ENCODE measurements around the gene GAL3ST2.
"Not testable (repeated sequence)": the region's sequence is repeated elsewhere in the genome, so short reads cannot be mapped to it uniquely, and the experiment has no call there.

GAL3ST2 gene

GRCh38 chr2:241810307-241811200 lies 33.9 kb downstream of the GAL3ST2 start:
- DNase-seq, result no peak

GRCh38 chr2:241811201-241811951 lies 34.8 kb downstream of the GAL3ST2 start:
- no peak for DNase-seq

- no peak for DNase-seq
Measured at GRCh38 chr2:241811952-241812729, 35.5 kb downstream of the GAL3ST2 start.

GRCh38 chr2:241812730-241813643 lies 36.4 kb downstream of the GAL3ST2 start:
- no peak for DNase-seq

GRCh38 chr2:241813644-241814392 lies 37.2 kb downstream of the GAL3ST2 start:
- no peak for DNase-seq

GRCh38 chr2:241814393-241814642 lies 37.7 kb downstream of the GAL3ST2 start:
- DNase-seq, result no peak

GRCh38 chr2:241814643-241815476 lies 38.2 kb downstream of the GAL3ST2 start:
- DNase-seq, result no peak

GRCh38 chr2:241815477-241816430 lies 39.1 kb downstream of the GAL3ST2 start:
- DNase-seq, result no peak

- DNase-seq, result no peak
Measured at GRCh38 chr2:241816431-241817121, 40.0 kb downstream of the GAL3ST2 start.

- no peak for DNase-seq
Measured at GRCh38 chr2:241817126-241817820, 40.7 kb downstream of the GAL3ST2 start.

- not testable (repeated sequence) for DNase-seq
Measured at GRCh38 chr2:241817821-241818215, 41.2 kb downstream of the GAL3ST2 start.

GRCh38 chr2:241818229-241818942 lies 41.8 kb downstream of the GAL3ST2 start:
- DNase-seq, result no peak

GRCh38 chr2:241818943-241819270 lies 42.3 kb downstream of the GAL3ST2 start:
- DNase-seq, result no peak

- not testable (repeated sequence) for DNase-seq
Measured at GRCh38 chr2:241819947-241820624, 43.5 kb downstream of the GAL3ST2 start.

- DNase-seq, result no peak
Measured at GRCh38 chr2:241820625-241821384, 44.2 kb downstream of the GAL3ST2 start.

Data from NCI-H2029 (cell line).